Cardiac muscle cell (in vitro differentiated cells and primary cell): Measurements from ENCODE around the gene RNF220. TPM values are rescaled to one million over a fixed set of nuclear protein-coding genes. Genes with fewer than 3 reads are reported as not detected.

Experiments used
- DNase-seq, 2 donors: peaks; one replicate each; pipeline versions ENCODE4 v3.0.0 to v3.0.0-alpha.2; 2010 to 2017; ENCODE audit warnings: low read depth in 1 of 2, low spot score in 1 of 2
- H3K27ac ChIP-seq: fragments of 200-600 bp; sonication (generic); 2 replicates; pipeline ENCODE4 v1.5.1; 2016
- H3K27me3 ChIP-seq: fragments of 200-600 bp; sonication (generic); 2 replicates; pipeline ENCODE4 v1.6.0; 2016; ENCODE audit warnings: control low read depth
- H3K36me3 ChIP-seq: fragments of 200-600 bp; sonication (generic); 2 replicates; pipeline ENCODE4 v1.5.1; 2016; ENCODE audit warnings: control low read depth
- H3K4me1 ChIP-seq: fragments of 200-600 bp; sonication (generic); 2 replicates; pipeline ENCODE4 v1.8.1; 2017; ENCODE audit warnings: low read depth, mild to moderate bottlenecking, mixed run types
- H3K4me3 ChIP-seq: fragments of 200-600 bp; sonication (generic); 2 replicates; pipeline ENCODE4 v1.5.1; 2016; ENCODE audit warnings: mild to moderate bottlenecking
- H3K9me3 ChIP-seq: fragments of 200-600 bp; sonication (generic); 2 replicates; pipeline ENCODE4 v1.5.1; 2017; ENCODE audit warnings: low read depth, mild to moderate bottlenecking, control low read depth
- polyA plus RNA-seq: library from polyadenylated mRNA; unstranded; fragments of >200 nt; fragmentation: Nextera tagmentation; extraction: Ambion mirVana; gene quantifications from 2 replicates; pipeline ENCODE4 v1.2.1, GENCODE V29; 2016
- total RNA-seq: library from RNA; depleted of rRNA; stranded (reverse); fragments of >200 nt; gene quantifications from 2 replicates; pipeline ENCODE4 v1.2.3, GENCODE V29; 2016
- TF ChIP-seq, protein P1 (sequence below): IDR thresholded peaks from 2 replicates; pipeline ENCODE4 v1.5.1; 2012; ENCODE audit warnings: low read depth, mild to moderate bottlenecking, low read length

RNF220 gene
- total and polyA plus RNA-seq, 2 experiments from 2014 or later: 57.6 to 142 TPM

DNA sequence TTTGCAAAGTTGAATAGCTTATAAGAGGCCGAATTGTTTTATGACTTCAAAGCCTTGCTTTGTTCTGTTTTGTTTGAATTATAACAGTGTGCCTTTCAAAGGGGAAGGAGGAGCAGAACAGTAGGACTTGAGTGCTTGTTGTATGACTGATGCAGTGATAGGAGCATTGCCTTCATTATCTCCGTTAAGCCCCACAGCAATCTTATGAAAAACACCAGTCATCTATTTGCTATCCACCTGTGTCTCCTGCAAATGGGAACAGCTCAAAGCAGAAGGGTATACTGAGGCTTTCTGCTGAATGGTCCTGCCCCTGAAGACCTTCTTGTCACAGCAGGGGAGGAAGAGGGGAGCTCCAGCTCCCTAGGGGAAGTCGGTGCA is 127.5 kb downstream of the RNF220 start:
- H3K4me3 ChIP-seq: no peak overlapping the region
- no peaks in the 10 kb centered on the region for H3K36me3 ChIP-seq
- TF ChIP-seq, protein P1, sequence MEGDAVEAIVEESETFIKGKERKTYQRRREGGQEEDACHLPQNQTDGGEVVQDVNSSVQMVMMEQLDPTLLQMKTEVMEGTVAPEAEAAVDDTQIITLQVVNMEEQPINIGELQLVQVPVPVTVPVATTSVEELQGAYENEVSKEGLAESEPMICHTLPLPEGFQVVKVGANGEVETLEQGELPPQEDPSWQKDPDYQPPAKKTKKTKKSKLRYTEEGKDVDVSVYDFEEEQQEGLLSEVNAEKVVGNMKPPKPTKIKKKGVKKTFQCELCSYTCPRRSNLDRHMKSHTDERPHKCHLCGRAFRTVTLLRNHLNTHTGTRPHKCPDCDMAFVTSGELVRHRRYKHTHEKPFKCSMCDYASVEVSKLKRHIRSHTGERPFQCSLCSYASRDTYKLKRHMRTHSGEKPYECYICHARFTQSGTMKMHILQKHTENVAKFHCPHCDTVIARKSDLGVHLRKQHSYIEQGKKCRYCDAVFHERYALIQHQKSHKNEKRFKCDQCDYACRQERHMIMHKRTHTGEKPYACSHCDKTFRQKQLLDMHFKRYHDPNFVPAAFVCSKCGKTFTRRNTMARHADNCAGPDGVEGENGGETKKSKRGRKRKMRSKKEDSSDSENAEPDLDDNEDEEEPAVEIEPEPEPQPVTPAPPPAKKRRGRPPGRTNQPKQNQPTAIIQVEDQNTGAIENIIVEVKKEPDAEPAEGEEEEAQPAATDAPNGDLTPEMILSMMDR: no peak
- H3K27me3 ChIP-seq: no peaks in the 10 kb centered on the region
- H3K9me3 ChIP-seq: no peaks in the 10 kb centered on the region
- H3K4me1 ChIP-seq: no peaks in the 10 kb centered on the region
- H3K27ac ChIP-seq: no peak overlapping the region
- no peak for DNase-seq

GRCh38 chr1:44534771-44535170 is 129.7 kb downstream of the RNF220 start:
- H3K9me3 ChIP-seq: no peaks in the 10 kb centered on the region
- H3K4me1 ChIP-seq: no peaks in the 10 kb centered on the region
- H3K36me3 ChIP-seq: no peaks in the 10 kb centered on the region
- H3K4me3 ChIP-seq: no peak overlapping the region
- TF ChIP-seq, protein P1: no peak
- H3K27ac ChIP-seq: no peak overlapping the region
- H3K27me3 ChIP-seq: no peaks in the 10 kb centered on the region
- no peak for DNase-seq

DNA sequence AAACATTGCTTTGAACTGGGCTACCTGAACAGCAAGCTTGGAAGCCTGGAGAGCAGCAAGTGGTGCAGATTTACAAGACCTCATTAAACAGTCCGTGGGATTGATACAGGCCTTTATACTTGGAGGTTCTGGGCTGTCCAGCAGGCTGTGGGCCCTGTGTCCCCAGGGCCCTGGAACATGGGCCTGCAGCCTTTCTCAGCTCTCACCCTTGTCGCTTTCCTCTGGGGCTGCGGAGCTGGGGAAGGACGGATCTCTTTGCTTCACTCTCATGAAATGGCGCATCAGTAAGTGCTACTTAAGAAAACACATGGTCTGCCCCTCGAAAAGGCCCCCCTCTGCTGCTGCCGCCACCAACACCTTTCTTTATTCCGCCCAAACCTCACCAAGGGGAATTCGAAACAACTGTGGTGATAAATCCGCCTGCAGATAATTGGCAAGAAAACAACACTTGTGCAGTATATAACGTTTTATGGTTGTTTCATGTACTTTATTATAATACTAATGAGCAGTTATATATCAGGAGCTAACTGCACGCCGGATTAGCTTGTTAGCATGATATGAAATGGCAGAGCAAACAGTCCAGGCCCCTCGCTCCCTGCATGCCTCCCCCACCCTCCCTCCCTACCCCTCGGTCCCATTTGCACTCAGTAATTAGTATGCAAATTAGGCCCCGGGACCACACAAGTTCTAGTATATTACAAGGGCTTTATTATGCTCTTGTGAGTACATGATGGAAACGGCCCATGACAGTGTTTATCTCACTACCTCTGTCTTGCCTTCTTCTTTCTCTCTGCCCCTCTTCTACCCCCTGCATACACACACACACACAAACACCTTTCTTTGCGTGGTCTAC is 131.5 kb downstream of the RNF220 start:
- Histone ChIP-seq H3K4me1 (peaks cover 8% of the 10 kb centered on the region), H3K27ac (no peak overlapping the region), H3K36me3 (no peaks in the 10 kb centered on the region), H3K4me3 (no peak overlapping the region), H3K27me3 (no peaks in the 10 kb centered on the region), H3K9me3 (no peaks in the 10 kb centered on the region)
- no peak for DNase-seq
- TF ChIP-seq, protein P1: no peak

- no peak overlapping the region for H3K4me3 ChIP-seq
- no peaks in the 10 kb centered on the region for H3K27me3 ChIP-seq
- H3K36me3 ChIP-seq: no peaks in the 10 kb centered on the region
- DNase-seq: no peak
- TF ChIP-seq, protein P1: no peak
- H3K4me1 ChIP-seq: peaks cover 9% of the 10 kb centered on the region
- no peak overlapping the region for H3K27ac ChIP-seq
- H3K9me3 ChIP-seq: no peaks in the 10 kb centered on the region
Measured at GRCh38 chr1:44537538-44537937, 132.5 kb downstream of the RNF220 start.

DNA sequence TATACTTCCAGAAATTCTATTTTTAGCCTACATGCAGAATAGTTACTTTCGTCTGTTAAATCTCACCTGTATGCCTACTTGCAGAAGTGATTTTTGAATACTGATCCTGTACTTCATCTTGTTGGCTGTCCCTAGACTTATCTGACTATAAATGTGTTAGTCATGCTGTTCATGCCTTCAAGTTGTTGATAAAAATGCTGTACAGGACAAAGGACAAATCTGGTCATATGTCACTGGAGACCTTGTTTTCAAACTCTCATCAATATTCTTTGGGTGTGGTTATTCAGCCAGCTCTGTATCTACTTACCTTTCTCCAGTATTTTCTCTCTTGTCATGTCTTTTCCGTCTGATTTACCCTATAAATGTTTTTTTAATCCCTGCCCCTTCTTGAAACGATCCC is 132.9 kb downstream of the RNF220 start:
- TF ChIP-seq, protein P1: no peak
- no peaks in the 10 kb centered on the region for H3K36me3 ChIP-seq
- H3K4me1 ChIP-seq: peaks cover 13% of the 10 kb centered on the region
- H3K9me3 ChIP-seq: no peaks in the 10 kb centered on the region
- no peak for DNase-seq
- no peak overlapping the region for H3K4me3 ChIP-seq
- no peak overlapping the region for H3K27ac ChIP-seq
- no peaks in the 10 kb centered on the region for H3K27me3 ChIP-seq
